GM12878 (cell line): ENCODE data around the gene CYS1.

ENCODE experiments used
- ATF3 ChIP-seq: IDR thresholded peaks from 2 replicates; pipeline ENCODE4 v1.6.1; 2011; ENCODE audit warnings: low read depth, mild to moderate bottlenecking, low read length, moderate library complexity, borderline replicate concordance; ENCODE audit errors: extremely low read depth
- CBFB ChIP-seq: IDR thresholded peaks from 2 replicates; pipeline ENCODE4 v1.6.1; 2016; ENCODE audit warnings: antibody characterized with exemption, low read depth
- CREM ChIP-seq: IDR thresholded peaks from 2 replicates; pipeline ENCODE4 v1.6.1; 2014; ENCODE audit warnings: antibody characterized with exemption, low read depth
- CTCF ChIP-seq, 3 experiments: IDR thresholded peaks in 2 of 3; conservative IDR thresholded peaks in 1 of 3; 2 replicates each; pipeline ENCODE4 v1.5.1; 2011; ENCODE audit warnings: low read depth in 3 of 3, low read length in 3 of 3, mild to moderate bottlenecking in 3 of 3, control low read depth in 2 of 3, moderate library complexity in 2 of 3, inconsistent platforms in 1 of 3, mixed read lengths in 1 of 3; ENCODE audit not compliant: control insufficient read depth in 2 of 3, insufficient read depth in 1 of 3; ENCODE audit errors: extremely low read depth in 1 of 3
- CUX1 ChIP-seq: IDR thresholded peaks from 2 replicates; pipeline ENCODE4 v1.6.1; 2012; ENCODE audit warnings: improper control_type of control experiment, low read depth, low read length; ENCODE audit not compliant: insufficient replicate concordance
- JUNB ChIP-seq: IDR thresholded peaks from 2 replicates; pipeline ENCODE4 v1.6.1; 2016; ENCODE audit warnings: antibody characterized with exemption, mild to moderate bottlenecking
- JUND ChIP-seq: IDR thresholded peaks from 2 replicates; pipeline ENCODE4 v1.6.1; 2012; ENCODE audit warnings: low read depth, mild to moderate bottlenecking, low read length, improper control_type of control experiment, moderate library complexity
- NFXL1 ChIP-seq: fragments of 450-650 bp; IDR thresholded peaks from 2 replicates; pipeline ENCODE4 v1.6.1; 2017; ENCODE audit warnings: antibody characterized with exemption, mild to moderate bottlenecking, borderline replicate concordance
- NR2C2 ChIP-seq: IDR thresholded peaks from 2 replicates; pipeline ENCODE4 v1.6.1; 2011; ENCODE audit warnings: borderline replicate concordance, low read depth; ENCODE audit not compliant: control insufficient read depth, insufficient read length
- POLR2AphosphoS2 ChIP-seq: IDR thresholded peaks from 2 replicates; pipeline ENCODE4 v1.6.1; 2011; ENCODE audit warnings: low read depth, mild to moderate bottlenecking, low read length, improper control_type of control experiment, moderate library complexity
- POLR2AphosphoS5 ChIP-seq: IDR thresholded peaks from 2 replicates; pipeline ENCODE4 v1.6.1; 2011; ENCODE audit warnings: mild to moderate bottlenecking, low read length, inconsistent platforms
- TAF1 ChIP-seq: IDR thresholded peaks from 2 replicates; pipeline ENCODE4 v1.6.1; 2011; ENCODE audit warnings: mild to moderate bottlenecking, low read depth, low read length, borderline replicate concordance
- TF ChIP-seq, protein P1 (sequence below): fragments of 450-650 bp; IDR thresholded peaks from 2 replicates; pipeline ENCODE4 v1.6.1; 2014; ENCODE audit warnings: mild to moderate bottlenecking
- TF ChIP-seq, protein P2 (sequence below): IDR thresholded peaks from 2 replicates; pipeline ENCODE4 v1.6.1; 2012; ENCODE audit warnings: mild to moderate bottlenecking, low read depth, low read length

DNA sequence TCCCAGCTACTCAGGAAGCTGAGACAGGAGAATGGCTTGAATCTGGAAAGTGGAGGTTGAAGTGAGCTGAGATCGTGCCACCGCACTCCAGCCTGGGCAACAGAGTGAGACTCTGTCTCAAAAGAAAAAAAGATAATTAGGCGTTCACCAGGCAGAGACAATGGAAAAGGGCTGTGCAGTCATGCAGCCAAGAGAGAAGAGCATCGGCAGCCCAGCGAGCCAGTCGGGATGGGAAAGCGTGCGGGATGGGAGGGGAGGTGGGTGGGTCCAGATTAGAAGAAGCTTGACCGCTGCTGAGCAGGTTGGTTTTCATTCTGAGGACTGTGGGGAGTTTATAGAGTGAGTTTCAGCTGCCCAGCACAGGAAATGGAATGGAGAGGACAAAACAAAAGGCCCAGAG, 15.0 kb upstream of the CYS1 start:
- TF ChIP-seq CTCF (IDR thresholded peaks at IDR 0.05 in 2 of 3, conservative IDR thresholded peaks at IDR 0.05 in 1 of 3; ENCODE audit: control insufficient read depth in 2 of 3, extremely low read depth in 1 of 3, insufficient read depth in 1 of 3, low read depth in 3 of 3, low read length in 3 of 3) = no peak
- TF ChIP-seq, protein P1, sequence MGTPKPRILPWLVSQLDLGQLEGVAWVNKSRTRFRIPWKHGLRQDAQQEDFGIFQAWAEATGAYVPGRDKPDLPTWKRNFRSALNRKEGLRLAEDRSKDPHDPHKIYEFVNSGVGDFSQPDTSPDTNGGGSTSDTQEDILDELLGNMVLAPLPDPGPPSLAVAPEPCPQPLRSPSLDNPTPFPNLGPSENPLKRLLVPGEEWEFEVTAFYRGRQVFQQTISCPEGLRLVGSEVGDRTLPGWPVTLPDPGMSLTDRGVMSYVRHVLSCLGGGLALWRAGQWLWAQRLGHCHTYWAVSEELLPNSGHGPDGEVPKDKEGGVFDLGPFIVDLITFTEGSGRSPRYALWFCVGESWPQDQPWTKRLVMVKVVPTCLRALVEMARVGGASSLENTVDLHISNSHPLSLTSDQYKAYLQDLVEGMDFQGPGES = no peak
- no peak for TF ChIP-seq NFXL1
- no peak for TF ChIP-seq POLR2AphosphoS2
- TF ChIP-seq POLR2AphosphoS5 = no peak
- no peak for TF ChIP-seq CBFB
- TF ChIP-seq JUND = no peak
- no peak for TF ChIP-seq CREM
- no peak for TF ChIP-seq CUX1
- no peak for TF ChIP-seq ATF3
- no peak for TF ChIP-seq JUNB
- TF ChIP-seq, protein P2, sequence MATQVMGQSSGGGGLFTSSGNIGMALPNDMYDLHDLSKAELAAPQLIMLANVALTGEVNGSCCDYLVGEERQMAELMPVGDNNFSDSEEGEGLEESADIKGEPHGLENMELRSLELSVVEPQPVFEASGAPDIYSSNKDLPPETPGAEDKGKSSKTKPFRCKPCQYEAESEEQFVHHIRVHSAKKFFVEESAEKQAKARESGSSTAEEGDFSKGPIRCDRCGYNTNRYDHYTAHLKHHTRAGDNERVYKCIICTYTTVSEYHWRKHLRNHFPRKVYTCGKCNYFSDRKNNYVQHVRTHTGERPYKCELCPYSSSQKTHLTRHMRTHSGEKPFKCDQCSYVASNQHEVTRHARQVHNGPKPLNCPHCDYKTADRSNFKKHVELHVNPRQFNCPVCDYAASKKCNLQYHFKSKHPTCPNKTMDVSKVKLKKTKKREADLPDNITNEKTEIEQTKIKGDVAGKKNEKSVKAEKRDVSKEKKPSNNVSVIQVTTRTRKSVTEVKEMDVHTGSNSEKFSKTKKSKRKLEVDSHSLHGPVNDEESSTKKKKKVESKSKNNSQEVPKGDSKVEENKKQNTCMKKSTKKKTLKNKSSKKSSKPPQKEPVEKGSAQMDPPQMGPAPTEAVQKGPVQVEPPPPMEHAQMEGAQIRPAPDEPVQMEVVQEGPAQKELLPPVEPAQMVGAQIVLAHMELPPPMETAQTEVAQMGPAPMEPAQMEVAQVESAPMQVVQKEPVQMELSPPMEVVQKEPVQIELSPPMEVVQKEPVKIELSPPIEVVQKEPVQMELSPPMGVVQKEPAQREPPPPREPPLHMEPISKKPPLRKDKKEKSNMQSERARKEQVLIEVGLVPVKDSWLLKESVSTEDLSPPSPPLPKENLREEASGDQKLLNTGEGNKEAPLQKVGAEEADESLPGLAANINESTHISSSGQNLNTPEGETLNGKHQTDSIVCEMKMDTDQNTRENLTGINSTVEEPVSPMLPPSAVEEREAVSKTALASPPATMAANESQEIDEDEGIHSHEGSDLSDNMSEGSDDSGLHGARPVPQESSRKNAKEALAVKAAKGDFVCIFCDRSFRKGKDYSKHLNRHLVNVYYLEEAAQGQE = no peak
- no peak for TF ChIP-seq TAF1
- no peak for TF ChIP-seq NR2C2
